Keratinocyte (primary cell): ENCODE results near the gene WDR46. TPM values are rescaled to one million over a fixed set of nuclear protein-coding genes. Genes with fewer than 3 reads are reported as not detected.

Experiments
- DNase-seq: peaks from one replicate; pipeline ENCODE4 v3.0.0-alpha.2; 2011; ENCODE audit warnings: low read depth, missing footprints, low spot score
- FAIRE-seq: peaks from 2 replicates; lab custom pipeline; 2011; peaks lifted over from hg19 to GRCh38; lab: Jason Lieb, UNC
- H2AFZ ChIP-seq: 2 replicates; pipeline ENCODE4 v1.6.0; 2012; ENCODE audit warnings: low read length, control low read depth, inconsistent platforms; ENCODE audit not compliant: control insufficient read depth
- H3K27ac ChIP-seq: 2 replicates; pipeline ENCODE4 v1.5.1; 2011; ENCODE audit warnings: low read length; ENCODE audit not compliant: control insufficient read depth, insufficient read depth
- H3K27me3 ChIP-seq: 3 replicates; pipeline ENCODE4 v1.6.0; 2011; ENCODE audit warnings: low read length; ENCODE audit not compliant: control insufficient read depth, insufficient read depth; ENCODE audit errors: extremely low read depth
- H3K36me3 ChIP-seq, 2 experiments: 2 replicates in 1 of 2; 3 replicates in 1 of 2; pipeline ENCODE4 v1.5.1; 2011; ENCODE audit warnings: low read length in 2 of 2, mild to moderate bottlenecking in 1 of 2; ENCODE audit not compliant: control insufficient read depth in 2 of 2, insufficient read depth in 2 of 2; ENCODE audit errors: extremely low read depth in 1 of 2
- H3K4me1 ChIP-seq: 3 replicates; pipeline ENCODE4 v1.5.1; 2011; ENCODE audit warnings: low read length; ENCODE audit not compliant: control insufficient read depth, insufficient read depth; ENCODE audit errors: extremely low read depth
- H3K4me2 ChIP-seq: 3 replicates; pipeline ENCODE4 v1.6.0; 2011; ENCODE audit warnings: low read depth, low read length; ENCODE audit not compliant: control insufficient read depth, insufficient read depth; ENCODE audit errors: extremely low read depth
- H3K4me3 ChIP-seq, 3 experiments: fragments of 200-600 bp in 1 of 3; sonication (generic) in 1 of 3; 2 replicates in 2 of 3; 3 replicates in 1 of 3; pipeline ENCODE4 v1.5.1; 2011 to 2016; ENCODE audit warnings: low read length in 3 of 3, mild to moderate bottlenecking in 3 of 3, control low read depth in 2 of 3, inconsistent platforms in 1 of 3, low read depth in 1 of 3, mixed read lengths in 1 of 3, mixed run types in 1 of 3, moderate library complexity in 1 of 3; ENCODE audit not compliant: control insufficient read depth in 2 of 3, insufficient read depth in 2 of 3; ENCODE audit errors: extremely low read depth in 1 of 3
- H3K79me2 ChIP-seq: 2 replicates; pipeline ENCODE4 v1.6.0; 2012; ENCODE audit warnings: low read length; ENCODE audit not compliant: control insufficient read depth, insufficient read depth
- H3K9ac ChIP-seq: 3 replicates; pipeline ENCODE4 v1.6.0; 2011; ENCODE audit warnings: low read length; ENCODE audit not compliant: control insufficient read depth, insufficient read depth; ENCODE audit errors: extremely low read depth
- H3K9me1 ChIP-seq: 3 replicates; pipeline ENCODE4 v1.6.0; 2011; ENCODE audit warnings: low read length; ENCODE audit not compliant: control insufficient read depth, insufficient read depth; ENCODE audit errors: extremely low read depth
- H3K9me3 ChIP-seq: 2 replicates; pipeline ENCODE4 v1.5.1; 2012; ENCODE audit warnings: low read depth, low read length; ENCODE audit not compliant: control insufficient read depth
- H4K20me1 ChIP-seq: 3 replicates; pipeline ENCODE4 v1.6.0; 2011; ENCODE audit warnings: low read length; ENCODE audit not compliant: control insufficient read depth, insufficient read depth; ENCODE audit errors: extremely low read depth
- CTCF ChIP-seq, 3 experiments: IDR thresholded peaks in 1 of 3; conservative IDR thresholded peaks in 1 of 3; optimal IDR thresholded peaks in 1 of 3; 2 replicates in 2 of 3; 3 replicates in 1 of 3; pipeline versions ENCODE3 to v1.5.1; 2011; ENCODE audit warnings: low read length in 3 of 3, mild to moderate bottlenecking in 3 of 3, moderate library complexity in 2 of 3, control low read depth in 1 of 3, inconsistent platforms in 1 of 3; ENCODE audit not compliant: insufficient read depth in 2 of 3; ENCODE audit errors: extremely low read depth in 1 of 3
- EZH2 ChIP-seq: IDR thresholded peaks from one replicate; pipeline ENCODE4 v1.6.1; 2012; ENCODE audit warnings: inconsistent platforms, mild to moderate bottlenecking, low read length, moderate library complexity
- dilution Hi-C: fragments of 300-500 bp; cut with MboI; formaldehyde crosslinking; loops from one replicate; pipeline ENCODE4 v1.7.0; 2020; ENCODE audit warnings: low sequenced_read_pairs; ENCODE audit not compliant: extremely low pct_ligation_motif_present
- polyA plus RNA-seq, 5 experiments: library from polyadenylated mRNA; depleted of rRNA in 3 of 5; stranded (reverse) in 3 of 5; stranded (forward) in 1 of 5; unstranded in 1 of 5; fragments of >200 nt; gene quantifications; 1 replicate in 1 of 5; 2 replicates in 3 of 5; 3 replicates in 1 of 5; pipeline versions ENCODE4 v1.2.1 to v1.2.3, GENCODE V29; 2011 to 2012; ENCODE audit warnings: missing spikeins in 2 of 5, low read depth in 1 of 5, low replicate concordance in 1 of 5

Gene WDR46
- polyA plus RNA-seq, 1 donor (not counting 4 experiments of a cell fraction or from before 2014, with no cell fraction given): 43.0 TPM

GRCh38 chr6:33278392-33278741, 10.7 kb downstream of the WDR46 start:
- peaks cover 34% of the 10 kb centered on the region for H4K20me1 ChIP-seq
- no peak for FAIRE-seq
- TF ChIP-seq CTCF (optimal IDR thresholded peaks at IDR 0.05 in 1 of 3, IDR thresholded peaks at IDR 0.05 in 1 of 3, conservative IDR thresholded peaks at IDR 0.05 in 1 of 3; ENCODE audit: extremely low read depth in 1 of 3, insufficient read depth in 2 of 3, low read length in 3 of 3) (no peak), EZH2 (no peak)
- no peak overlapping the region for H2AFZ ChIP-seq
- DNase-seq: no peak
- H3K4me1 ChIP-seq: peaks cover 31% of the 10 kb centered on the region
- no peaks in the 10 kb centered on the region for H3K9me3 ChIP-seq
- H3K27me3 ChIP-seq: no peaks in the 10 kb centered on the region
- H3K9ac ChIP-seq: no peak overlapping the region
- H3K9me1 ChIP-seq: peaks cover 2% of the 10 kb centered on the region
- H3K36me3 ChIP-seq: peaks cover 37 to 47% of the 10 kb centered on the region in 2 experiments
- H3K4me3 ChIP-seq: no peak overlapping the region
- H3K79me2 ChIP-seq: peaks cover 26% of the 10 kb centered on the region
- dilution Hi-C loops: no loop called here
- no peak overlapping the region for H3K4me2 ChIP-seq
- H3K27ac ChIP-seq: no peak overlapping the region

- H2AFZ ChIP-seq: no peak overlapping the region
- no peak for DNase-seq
- H4K20me1 ChIP-seq: peaks cover 36% of the 10 kb centered on the region
- no peak overlapping the region for H3K27ac ChIP-seq
- H3K9me3 ChIP-seq: no peaks in the 10 kb centered on the region
- dilution Hi-C loops: no loop called here
- H3K4me1 ChIP-seq: peaks cover 31% of the 10 kb centered on the region
- H3K27me3 ChIP-seq: no peaks in the 10 kb centered on the region
- peaks cover 32% of the 10 kb centered on the region for H3K79me2 ChIP-seq
- H3K36me3 ChIP-seq: peaks cover 38 to 52% of the 10 kb centered on the region in 2 experiments
- H3K9ac ChIP-seq: peak overlapping the region; percentile 26
- H3K4me2 ChIP-seq: no peak overlapping the region
- no peak for FAIRE-seq
- H3K9me1 ChIP-seq: peaks cover 2% of the 10 kb centered on the region
- TF ChIP-seq CTCF (optimal IDR thresholded peaks at IDR 0.05 in 1 of 3, IDR thresholded peaks at IDR 0.05 in 1 of 3, conservative IDR thresholded peaks at IDR 0.05 in 1 of 3; ENCODE audit: extremely low read depth in 1 of 3, insufficient read depth in 2 of 3, low read length in 3 of 3) (peak in 1 of 3 experiments; percentile 14), EZH2 (no peak)
- no peak overlapping the region for H3K4me3 ChIP-seq
Measured at GRCh38 chr6:33277663-33278391, 11.2 kb downstream of the WDR46 start.
